GM21528 (cell line): Measurements from ENCODE around the gene NEGR1.

Source experiments
- ATAC-seq: cut with Tn5 transposase; IDR thresholded peaks from one replicate; pipeline ENCODE4 v1.9.1; 2021; ENCODE audit warnings: mild to moderate bottlenecking, moderate library complexity; ENCODE audit not compliant: unreplicated experiment, low FRiP score

NEGR1 gene

GRCh38 chr1:71737768-71738167 is 544.6 kb downstream of the NEGR1 start:
- no peak for ATAC-seq

GRCh38 chr1:71733121-71733520 is 549.2 kb downstream of the NEGR1 start:
- no peak for ATAC-seq

- no peak for ATAC-seq
Observed at GRCh38 chr1:71721532-71721931, 560.8 kb downstream of the NEGR1 start.

GRCh38 chr1:71719330-71719729 is 563.0 kb downstream of the NEGR1 start:
- ATAC-seq = no peak

GRCh38 chr1:71717186-71717585 is 565.2 kb downstream of the NEGR1 start:
- ATAC-seq = no peak

- ATAC-seq = no peak
Observed at GRCh38 chr1:71711456-71711855, 570.9 kb downstream of the NEGR1 start.

GRCh38 chr1:71706029-71706671 is 576.2 kb downstream of the NEGR1 start:
- ATAC-seq = no peak

- no peak for ATAC-seq
Observed at GRCh38 chr1:71698186-71698585, 584.2 kb downstream of the NEGR1 start.

GRCh38 chr1:71695821-71696220 is 586.5 kb downstream of the NEGR1 start:
- no peak for ATAC-seq

GRCh38 chr1:71695084-71695483 is 587.3 kb downstream of the NEGR1 start:
- ATAC-seq = no peak

- ATAC-seq = no peak
Observed at GRCh38 chr1:71693581-71693980, 588.8 kb downstream of the NEGR1 start.

- no peak for ATAC-seq
Observed at GRCh38 chr1:71689635-71690034, 592.7 kb downstream of the NEGR1 start.

GRCh38 chr1:71687376-71687775 is 595.0 kb downstream of the NEGR1 start:
- ATAC-seq = no peak

- ATAC-seq = no peak
Observed at GRCh38 chr1:71676979-71677925, 605.1 kb downstream of the NEGR1 start.

- no peak for ATAC-seq
Observed at GRCh38 chr1:71668065-71668464, 614.3 kb downstream of the NEGR1 start.

GRCh38 chr1:71667216-71667615 is 615.1 kb downstream of the NEGR1 start:
- ATAC-seq = no peak

GRCh38 chr1:71666609-71667008 is 615.7 kb downstream of the NEGR1 start:
- ATAC-seq = no peak

- ATAC-seq = no peak
Observed at GRCh38 chr1:71660411-71660810, 621.9 kb downstream of the NEGR1 start.

GRCh38 chr1:71657891-71658679 is 624.3 kb downstream of the NEGR1 start:
- no peak for ATAC-seq

GRCh38 chr1:71656902-71657301 is 625.4 kb downstream of the NEGR1 start:
- no peak for ATAC-seq

GRCh38 chr1:71655604-71656003 is 626.7 kb downstream of the NEGR1 start:
- ATAC-seq = no peak
